Activated CD8-positive, alpha-beta memory T cell treated with anti-CD3 and anti-CD28 coated beads for 24 hours (primary cell): Measurements from ENCODE around the gene KPNA1.

Experiments
- DNase-seq: peaks from one replicate; pipeline ENCODE4 v3.0.0-alpha.2; 2020

KPNA1 gene

GRCh38 chr3:122410639-122411038 is 104.1 kb downstream of the KPNA1 start:
- no peak for DNase-seq

GRCh38 chr3:122410111-122410510 is 104.6 kb downstream of the KPNA1 start:
- DNase-seq: no peak

DNA sequence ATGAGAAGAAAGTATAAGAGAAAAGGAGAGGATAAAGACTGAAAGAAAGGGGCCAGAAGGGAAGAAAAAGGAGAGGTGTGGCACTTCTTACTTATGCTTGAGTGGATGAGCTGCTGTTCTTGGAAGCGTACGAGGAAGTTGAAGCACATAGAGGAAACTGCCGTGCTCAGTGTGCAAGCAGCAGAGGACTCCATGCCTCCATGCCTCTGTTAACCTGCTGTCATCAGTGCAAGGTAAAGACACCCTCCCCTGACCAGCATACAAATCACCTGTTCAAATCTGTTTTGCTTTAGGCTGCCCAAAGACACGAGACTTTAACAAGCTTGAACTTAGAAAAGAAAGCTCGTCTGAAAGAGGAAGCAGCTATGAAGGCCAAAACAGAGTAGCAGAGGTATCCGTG is 105.3 kb downstream of the KPNA1 start:
- no peak for DNase-seq

DNA sequence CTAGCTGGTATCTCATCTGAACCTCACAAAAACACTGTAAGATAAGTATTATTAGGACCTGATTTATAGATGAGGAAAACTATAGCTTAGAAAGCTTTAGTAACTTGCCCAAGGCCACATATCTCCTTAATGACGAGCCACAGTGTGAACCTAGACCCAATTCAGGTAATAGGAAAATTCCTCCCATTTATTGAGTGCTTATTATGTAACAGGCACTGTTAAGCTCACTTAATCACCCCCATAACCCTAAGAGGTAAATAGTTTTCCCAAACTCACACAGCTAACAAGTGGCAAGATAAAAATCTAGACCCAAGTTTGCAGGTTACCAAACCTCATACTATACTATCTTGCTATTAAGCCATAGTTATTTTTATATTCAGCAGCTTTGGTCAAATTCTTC is 106.8 kb downstream of the KPNA1 start:
- DNase-seq: no peak

DNA sequence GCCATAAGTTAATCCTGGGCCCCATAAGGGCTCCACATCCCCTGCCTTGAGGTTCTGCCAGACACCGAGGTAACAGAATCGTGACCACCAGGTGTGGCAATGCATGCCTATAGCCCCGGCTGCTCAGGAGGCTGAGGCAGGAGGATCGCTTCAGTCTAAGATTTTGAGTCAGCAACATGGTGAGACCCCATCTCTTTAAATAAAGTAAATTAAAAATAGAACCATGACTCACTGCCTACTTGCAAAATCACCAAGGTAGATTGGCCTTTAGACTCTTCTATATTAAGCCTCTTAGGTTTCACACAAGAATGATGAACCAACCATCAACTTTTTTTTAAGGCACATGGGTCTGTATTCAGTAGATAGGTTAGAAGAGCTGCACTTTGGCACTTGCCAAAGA is 108.5 kb downstream of the KPNA1 start:
- no peak for DNase-seq

- DNase-seq: no peak
These were observed 109.7 kb downstream of the KPNA1 start for GRCh38 chr3:122405015-122405414.

- DNase-seq: no peak
These were observed 111.2 kb downstream of the KPNA1 start for GRCh38 chr3:122403489-122403888.

GRCh38 chr3:122398920-122399319 is 115.8 kb downstream of the KPNA1 start:
- DNase-seq: no peak

- DNase-seq: no peak
These were observed 117.5 kb downstream of the KPNA1 start for GRCh38 chr3:122397201-122397600.

DNA sequence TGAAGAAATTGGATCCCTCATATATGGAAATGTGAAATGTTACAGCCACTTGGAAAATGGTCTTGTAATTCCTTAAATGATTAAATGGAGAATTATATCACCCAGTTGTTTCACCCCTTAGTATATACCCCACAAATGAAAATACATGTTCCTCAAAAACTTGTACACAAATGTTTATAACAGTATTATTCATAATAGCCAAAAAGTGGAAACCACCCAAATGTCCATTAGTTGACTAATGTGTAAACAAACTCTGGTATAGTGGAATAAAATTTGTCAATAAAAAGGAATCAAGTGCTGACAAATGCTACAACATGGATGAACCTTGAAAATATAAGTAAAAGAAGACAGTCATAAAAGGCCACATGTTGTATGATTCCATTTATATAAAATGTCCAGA is 118.2 kb downstream of the KPNA1 start:
- DNase-seq: no peak

DNA sequence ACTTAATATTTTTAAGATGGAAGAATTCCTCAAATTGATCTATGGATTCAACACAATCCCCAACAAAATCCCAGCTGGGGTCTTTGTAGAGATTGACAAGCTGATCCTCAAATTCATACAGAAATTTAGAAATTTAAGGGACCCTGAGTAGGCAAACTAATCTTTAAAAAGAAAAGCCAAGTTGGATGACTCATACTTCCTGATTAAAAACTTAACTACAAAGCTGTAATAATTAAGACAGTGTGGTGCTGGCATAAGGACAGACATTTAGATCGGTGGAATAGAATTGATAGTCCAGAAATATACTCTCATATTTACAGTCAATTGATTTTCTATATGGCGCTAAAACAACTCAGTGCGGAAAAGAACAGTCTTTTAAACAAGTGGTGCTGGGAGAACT is 119.2 kb downstream of the KPNA1 start:
- no peak for DNase-seq

GRCh38 chr3:122394173-122394572 is 120.6 kb downstream of the KPNA1 start:
- DNase-seq: no peak

- DNase-seq: no peak
These were observed 121.6 kb downstream of the KPNA1 start for GRCh38 chr3:122392868-122393844.

- no peak for DNase-seq
These were observed 122.9 kb downstream of the KPNA1 start for GRCh38 chr3:122391681-122392446.

DNA sequence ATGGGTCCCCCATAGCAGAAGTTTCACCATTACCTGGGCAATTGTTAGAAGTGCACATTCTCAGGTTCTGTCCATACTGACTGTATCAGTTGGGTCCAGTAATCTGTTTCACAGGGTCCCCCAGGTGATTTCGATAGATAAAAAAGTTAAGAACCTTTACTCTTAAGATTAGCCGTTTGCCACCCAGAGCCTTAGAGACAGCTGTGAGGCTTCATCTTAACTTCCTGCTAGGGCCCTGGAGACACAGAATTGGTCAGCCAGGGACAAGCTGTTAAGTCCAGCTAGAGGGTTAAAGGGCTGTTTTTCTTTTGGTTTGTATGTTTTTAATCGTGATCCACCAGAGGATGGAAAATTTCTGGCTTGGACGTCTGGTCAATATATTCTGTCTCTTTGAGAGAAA is 124.1 kb downstream of the KPNA1 start:
- no peak for DNase-seq

DNA sequence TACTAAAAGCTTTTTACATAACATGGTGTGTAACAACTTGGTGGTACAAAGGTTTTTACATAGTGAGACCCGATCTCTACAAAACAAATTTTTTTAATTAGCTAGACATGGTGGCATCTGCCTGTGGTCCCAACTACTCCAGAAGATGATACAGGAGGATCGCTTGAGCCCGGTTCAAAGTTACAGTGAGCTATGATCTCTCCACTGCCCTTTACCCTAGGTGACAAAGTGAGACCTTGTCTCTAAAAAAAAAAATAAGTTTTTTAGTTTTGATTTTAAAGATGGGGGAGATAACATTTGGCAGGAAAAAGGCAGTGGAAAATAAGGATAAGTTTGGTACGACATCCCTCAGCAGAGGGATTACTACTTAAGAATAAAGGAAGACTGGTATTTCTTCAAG is 124.8 kb downstream of the KPNA1 start:
- DNase-seq: no peak

DNA sequence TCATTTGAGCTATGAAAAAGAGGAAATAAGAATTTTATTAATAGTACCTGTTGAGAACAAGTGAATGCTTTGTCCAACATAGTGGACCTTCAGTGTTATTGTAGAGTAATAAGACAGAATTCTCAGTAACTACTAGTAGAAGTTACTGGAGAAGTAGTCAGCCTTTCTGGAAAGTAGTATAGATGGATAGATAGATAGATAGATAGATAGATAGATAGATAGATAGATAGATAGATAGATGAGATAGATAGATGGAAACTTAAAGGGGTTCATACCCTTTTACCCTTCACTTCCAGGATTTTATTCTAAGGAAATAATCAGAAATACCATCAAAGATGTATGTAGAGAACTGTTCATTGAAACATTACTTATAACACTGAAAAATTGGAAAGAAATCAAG is 125.5 kb downstream of the KPNA1 start:
- DNase-seq: no peak

- no peak for DNase-seq
These were observed 127.0 kb downstream of the KPNA1 start for GRCh38 chr3:122387709-122388108.

GRCh38 chr3:122383771-122384697 is 130.7 kb downstream of the KPNA1 start, which contains the start of gene FAM162A:
Gene FAM162A (plus strand): TSS chr3:122384182. CDS start chr3:122384266, 84 bp downstream.
- DNase-seq: peak; percentile 96

DNA sequence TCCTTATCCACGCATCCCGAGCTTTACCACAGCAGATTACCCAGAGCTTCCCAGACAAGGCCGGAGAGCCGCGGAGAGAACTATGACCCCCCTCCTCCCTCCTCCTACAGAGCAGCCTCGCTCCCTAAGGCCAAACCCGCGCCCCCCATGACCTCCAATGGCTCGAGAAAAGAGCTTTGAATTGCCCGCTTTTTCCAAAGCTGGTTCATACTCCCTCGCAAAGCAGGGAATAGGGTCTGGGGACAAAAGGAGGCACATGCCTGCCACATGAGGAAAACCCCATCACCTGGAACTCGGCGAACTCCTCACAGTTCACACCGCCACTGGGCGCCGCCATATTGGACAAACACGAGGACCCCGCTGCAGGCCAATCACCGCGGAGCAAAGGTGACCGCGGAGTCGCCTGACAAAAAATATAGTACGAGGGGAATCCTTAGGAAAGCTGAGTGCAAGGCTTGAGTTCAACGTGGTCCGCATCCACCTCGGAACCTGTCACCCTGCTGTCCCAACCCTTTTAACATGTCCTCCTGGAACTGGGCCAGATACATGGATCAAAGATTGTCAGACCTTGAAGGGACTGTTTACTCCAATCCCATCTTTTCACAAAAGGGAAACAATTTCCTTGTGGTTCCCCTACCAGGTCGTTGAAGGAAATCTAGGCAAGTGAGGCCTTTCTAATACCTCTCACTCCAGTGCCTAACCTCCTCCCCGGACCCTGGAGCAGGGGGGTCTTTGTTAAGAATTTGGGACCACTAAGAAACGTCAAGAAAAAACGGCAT is 131.7 kb downstream of the KPNA1 start, which contains the start of gene MIX23:
Gene MIX23 (minus strand): TSS at position 344 of the 779 bp plus-strand sequence. CDS start 7 bp downstream, at position 337.
- peak; percentile 92 for DNase-seq

- DNase-seq: no peak
These were observed 136.8 kb downstream of the KPNA1 start for GRCh38 chr3:122377975-122378374.

DNA sequence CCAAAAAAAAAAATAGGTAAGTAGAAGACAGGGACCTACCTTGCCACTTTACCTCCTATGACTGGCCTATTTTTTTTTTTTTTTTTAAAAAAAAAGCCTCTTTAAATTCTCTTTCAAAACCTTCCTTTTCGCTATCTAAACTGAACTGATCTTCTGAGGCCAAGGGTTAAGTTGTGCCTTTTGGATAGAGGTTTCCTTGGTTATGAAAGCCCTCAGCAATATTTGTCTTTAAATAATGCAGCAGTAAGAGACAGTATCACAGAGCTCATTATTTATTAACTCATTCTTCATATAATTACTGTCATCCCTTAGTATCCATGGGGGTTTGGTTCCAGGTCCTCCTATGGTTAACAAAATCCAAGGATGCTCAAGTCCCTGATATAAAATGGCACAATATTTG is 140.7 kb downstream of the KPNA1 start:
- DNase-seq: no peak
